Spleen (tissue), 11 donors: ENCODE data around the gene ACOT12. TPM values are rescaled to one million over a fixed set of nuclear protein-coding genes. Genes with fewer than 3 reads are reported as not detected.

ENCODE experiments used
- DNase-seq: peaks from one replicate; pipeline ENCODE4 v3.0.0-alpha.2; 2020
- H3K27ac ChIP-seq, 8 donors: fragments of 200-600 bp; sonication (generic) in 7 of 8; 1 replicate in 4 of 8; 2 replicates in 4 of 8; pipeline versions ENCODE4 v1.5.0 to v1.8.0; 2016 to 2021; ENCODE audit warnings: inconsistent platforms in 4 of 8, mild to moderate bottlenecking in 4 of 8, moderate library complexity in 1 of 8
- H3K27me3 ChIP-seq, 7 donors: fragments of 200-600 bp; sonication (generic) in 6 of 7; replicated peaks in 1 of 7; 1 replicate in 4 of 7; 2 replicates in 3 of 7; pipeline versions ENCODE4 v1.5.0 to v1.8.0; 2016 to 2021; ENCODE audit warnings: inconsistent platforms in 3 of 7, mild to moderate bottlenecking in 1 of 7
- H3K36me3 ChIP-seq, 6 donors: fragments of 200-600 bp; sonication (generic) in 5 of 6; 1 replicate in 4 of 6; 2 replicates in 2 of 6; pipeline versions ENCODE4 v1.5.0 to v1.8.0; 2016 to 2021; ENCODE audit warnings: inconsistent platforms in 2 of 6
- H3K4me1 ChIP-seq, 6 donors: fragments of 200-600 bp; sonication (generic) in 5 of 6; 1 replicate in 3 of 6; 2 replicates in 3 of 6; pipeline versions ENCODE4 v1.5.0 to v1.8.0; 2016 to 2021; ENCODE audit warnings: inconsistent platforms in 3 of 6
- H3K4me3 ChIP-seq, 8 donors: fragments of 200-600 bp; sonication (generic) in 7 of 8; 1 replicate in 4 of 8; 2 replicates in 4 of 8; pipeline versions ENCODE4 v1.5.0 to v1.8.0; 2016 to 2021; ENCODE audit warnings: inconsistent platforms in 4 of 8, mild to moderate bottlenecking in 4 of 8, moderate library complexity in 2 of 8
- H3K9me3 ChIP-seq, 8 donors: fragments of 200-600 bp; sonication (generic) in 7 of 8; 1 replicate in 4 of 8; 2 replicates in 4 of 8; pipeline versions ENCODE4 v1.5.0 to v1.8.0; 2016 to 2021; ENCODE audit warnings: inconsistent platforms in 4 of 8
- POLR2A ChIP-seq, 3 donors: fragments of 450-650 bp; IDR thresholded peaks; one replicate each; pipeline ENCODE4 v1.5.1; 2017; ENCODE audit warnings: antibody characterized with exemption in 3 of 3, mild to moderate bottlenecking in 1 of 3
- POLR2AphosphoS5 ChIP-seq, 3 donors: sonication (generic); formaldehyde crosslinking; IDR thresholded peaks; one replicate each; pipeline ENCODE4 v1.5.1; 2017; ENCODE audit warnings: antibody characterized with exemption in 3 of 3
- WGBS, 5 donors: extraction: QIAGEN DNeasy Blood & Tissue Kit in 3 of 5; methylation state at CpG; one replicate each; pipeline versions ENCODE4 v1.1.5 to v1.1.7; 2013 to 2018; 5-methylcytosine and 5-hydroxymethylcytosine counted together
- intact Hi-C: fragments of 100-400 bp; cut with DNase I; formaldehyde crosslinking; loops from one replicate; pipeline ENCODE4 v1.15.0; 2023; ENCODE audit warnings: low total_unique reads
- polyA plus RNA-seq, 3 donors: library from polyadenylated mRNA; stranded (reverse); fragments of 200-250 nt; gene quantifications; one replicate each; pipeline ENCODE4 v1.2.1, GENCODE V29; 2013
- total RNA-seq, 7 donors: library from RNA; depleted of rRNA in 3 of 7; stranded (reverse); fragments of >200 nt in 3 of 7; fragmentation: NEBNext Ultra II Directional in 4 of 7; extraction: Animal tissue kit (Norgen Biotek cat#: 25700) in 4 of 7; gene quantifications; one replicate each; pipeline versions ENCODE4 v1.1.0 to v1.2.1, GENCODE V29; 2016 to 2021
- TF ChIP-seq, protein P1 (sequence below), 11 experiments: fragments of 200-600 bp in 7 of 11; fragments of 450-650 bp in 4 of 11; sonication (generic) in 4 of 11; IDR thresholded peaks in 8 of 11; conservative IDR thresholded peaks in 3 of 11; 1 replicate in 7 of 11; 2 replicates in 4 of 11; pipeline versions ENCODE4 v1.4.0 to v1.8.0; 2016 to 2021; ENCODE audit warnings: antibody characterized with exemption in 11 of 11, inconsistent platforms in 4 of 11, mild to moderate bottlenecking in 1 of 11
- donor health status: healthy with polysubstance abuse.
- donor health status: DM: no; HTN: no; CAD: no; lungs with moderate emphysema.
- donor health status: DM: no; HTN: no; CAD: no.
- donor health status: Bipolar disorder and iron deficiency.
- donor health status: healthy.
- donor health status: DM: no; HTN: no; CAD: no.
- donor health status: DM: yes; HTN: yes; CAD: no.

ACOT12 gene
- total and polyA plus RNA-seq, 10 donors: 0.03 TPM; not detected in 9

DNA sequence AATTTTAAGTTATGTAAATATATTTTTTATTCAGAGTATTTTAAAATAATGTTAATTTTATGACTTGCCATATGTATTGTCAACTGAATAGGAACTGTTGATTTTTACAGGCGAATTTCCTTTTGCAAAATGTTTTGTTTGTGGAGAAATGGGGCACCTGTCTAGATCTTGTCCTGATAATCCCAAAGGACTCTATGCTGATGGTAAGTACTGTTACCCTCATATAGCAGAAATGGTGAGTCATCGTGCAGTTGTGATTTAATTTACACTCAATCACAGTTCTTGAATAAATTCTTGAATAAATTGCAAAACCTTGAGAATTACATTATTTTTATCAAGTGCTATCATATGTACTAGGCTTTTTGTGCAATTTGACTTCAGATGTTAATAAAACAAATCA is 85.1 kb downstream of the ACOT12 start:
- H3K36me3 ChIP-seq: peaks cover 0 to 68% (median 38%) of the 10 kb centered on the region in 6 donors
- H3K4me3 ChIP-seq: no peak overlapping the region
- no peak overlapping the region for H3K27ac ChIP-seq
- H3K9me3 ChIP-seq: no peaks in the 10 kb centered on the region
- H3K4me1 ChIP-seq: peaks cover 0 to 14% (median 3%) of the 10 kb centered on the region in 6 donors
- intact Hi-C loops: no loop called here
- WGBS, 5 donors: 94 to 98% (median 96%) methylated on average over 2 of the region's 2 CpGs
- DNase-seq: no peak
- no peak for TF ChIP-seq POLR2A (IDR thresholded peaks at IDR 0.05)
- TF ChIP-seq, protein P1, sequence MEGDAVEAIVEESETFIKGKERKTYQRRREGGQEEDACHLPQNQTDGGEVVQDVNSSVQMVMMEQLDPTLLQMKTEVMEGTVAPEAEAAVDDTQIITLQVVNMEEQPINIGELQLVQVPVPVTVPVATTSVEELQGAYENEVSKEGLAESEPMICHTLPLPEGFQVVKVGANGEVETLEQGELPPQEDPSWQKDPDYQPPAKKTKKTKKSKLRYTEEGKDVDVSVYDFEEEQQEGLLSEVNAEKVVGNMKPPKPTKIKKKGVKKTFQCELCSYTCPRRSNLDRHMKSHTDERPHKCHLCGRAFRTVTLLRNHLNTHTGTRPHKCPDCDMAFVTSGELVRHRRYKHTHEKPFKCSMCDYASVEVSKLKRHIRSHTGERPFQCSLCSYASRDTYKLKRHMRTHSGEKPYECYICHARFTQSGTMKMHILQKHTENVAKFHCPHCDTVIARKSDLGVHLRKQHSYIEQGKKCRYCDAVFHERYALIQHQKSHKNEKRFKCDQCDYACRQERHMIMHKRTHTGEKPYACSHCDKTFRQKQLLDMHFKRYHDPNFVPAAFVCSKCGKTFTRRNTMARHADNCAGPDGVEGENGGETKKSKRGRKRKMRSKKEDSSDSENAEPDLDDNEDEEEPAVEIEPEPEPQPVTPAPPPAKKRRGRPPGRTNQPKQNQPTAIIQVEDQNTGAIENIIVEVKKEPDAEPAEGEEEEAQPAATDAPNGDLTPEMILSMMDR (IDR thresholded peaks at IDR 0.05 in 8 of 11, conservative IDR thresholded peaks at IDR 0.05 in 3 of 11): no peak
- no peak for TF ChIP-seq POLR2AphosphoS5 (IDR thresholded peaks at IDR 0.05)
- H3K27me3 ChIP-seq: no peaks in the 10 kb centered on the region

GRCh38 chr5:81305785-81306184 is 88.1 kb downstream of the ACOT12 start:
- Histone ChIP-seq H3K4me3 (no peak overlapping the region), H3K4me1 (peaks cover 10 to 39% (median 22%) of the 10 kb centered on the region in 6 donors), H3K36me3 (peaks cover 0 to 37% (median 13%) of the 10 kb centered on the region in 6 donors), H3K27ac (no peak overlapping the region), H3K9me3 (no peaks in the 10 kb centered on the region), H3K27me3 (no peaks in the 10 kb centered on the region)
- no peak for DNase-seq
- intact Hi-C loops: no loop called here
- TF ChIP-seq POLR2A (IDR thresholded peaks at IDR 0.05) (no peak), POLR2AphosphoS5 (IDR thresholded peaks at IDR 0.05) (no peak)
- TF ChIP-seq, protein P1 (IDR thresholded peaks at IDR 0.05 in 8 of 11, conservative IDR thresholded peaks at IDR 0.05 in 3 of 11): no peak

DNA sequence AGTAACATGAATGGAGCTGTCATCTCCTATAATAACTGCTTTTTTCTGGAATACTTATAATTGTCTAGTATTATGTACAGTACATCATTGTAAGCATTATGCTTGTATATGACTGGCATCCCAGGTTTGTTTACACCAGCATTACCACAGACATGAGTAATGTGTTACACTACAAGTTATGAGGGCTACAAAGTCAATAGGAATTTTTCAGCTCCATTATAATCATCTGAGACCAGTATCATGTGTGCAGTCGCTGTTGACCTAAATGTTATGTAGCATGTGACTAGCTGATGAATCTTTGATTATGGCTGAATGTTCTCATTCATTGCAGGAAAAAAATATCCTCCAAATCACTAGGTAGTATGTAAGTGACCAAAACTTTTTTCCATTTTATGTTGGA is 90.4 kb downstream of the ACOT12 start:
- Histone ChIP-seq H3K4me1 (peaks cover 27 to 61% (median 43%) of the 10 kb centered on the region in 6 donors), H3K27me3 (no peaks in the 10 kb centered on the region), H3K36me3 (peaks cover 0 to 16% (median under 1%) of the 10 kb centered on the region in 6 donors), H3K27ac (no peak overlapping the region), H3K9me3 (no peaks in the 10 kb centered on the region), H3K4me3 (no peak overlapping the region)
- WGBS, 5 donors: 91 to 98% (median 96%) methylated on average over 1 of the region's 1 CpG
- DNase-seq: no peak
- TF ChIP-seq POLR2A (IDR thresholded peaks at IDR 0.05): no peak
- no peak for TF ChIP-seq POLR2AphosphoS5 (IDR thresholded peaks at IDR 0.05)
- TF ChIP-seq, protein P1 (IDR thresholded peaks at IDR 0.05 in 8 of 11, conservative IDR thresholded peaks at IDR 0.05 in 3 of 11): no peak
- intact Hi-C loops: no loop called here

GRCh38 chr5:81302596-81302995 is 91.3 kb downstream of the ACOT12 start:
- peaks cover 27 to 65% (median 46%) of the 10 kb centered on the region in 6 donors for H3K4me1 ChIP-seq
- no peaks in the 10 kb centered on the region for H3K27me3 ChIP-seq
- WGBS, 5 donors: 88 to 94% (median 90%) methylated on average over 5 of the region's 5 CpGs
- H3K4me3 ChIP-seq: peak overlapping the region in 6 of 8 donors; percentile 66 to 88 (median 70)
- no peak for DNase-seq
- no peak overlapping the region for H3K27ac ChIP-seq
- intact Hi-C loops: no loop called here
- TF ChIP-seq POLR2AphosphoS5 (IDR thresholded peaks at IDR 0.05) (no peak), POLR2A (IDR thresholded peaks at IDR 0.05) (no peak)
- TF ChIP-seq, protein P1 (IDR thresholded peaks at IDR 0.05 in 8 of 11, conservative IDR thresholded peaks at IDR 0.05 in 3 of 11): no peak
- H3K9me3 ChIP-seq: no peaks in the 10 kb centered on the region
- peaks cover 0 to 16% (median 0%) of the 10 kb centered on the region in 6 donors for H3K36me3 ChIP-seq
